Measurements from ENCODE around the gene GPR78.
"Not testable (repeated sequence)": the region's sequence is repeated elsewhere in the genome, so short reads cannot be mapped to it uniquely, and the experiment has no call there.

The GPR78 gene

GRCh38 chr4:8616831-8617230 is 36.6 kb downstream of the GPR78 start:
- Histone ChIP-seq H3K4me3 (no peak overlapping the region), H3K27ac (no peak overlapping the region)
- no peak for TF ChIP-seq CTCF (IDR thresholded peaks at IDR 0.05)
- DNase-seq (ENCODE audit: low spot score): no peak

GRCh38 chr4:8617486-8618040 is 37.4 kb downstream of the GPR78 start:
- Histone ChIP-seq H3K27ac (no peak overlapping the region), H3K4me3 (no peak overlapping the region)
- no peak for TF ChIP-seq CTCF (IDR thresholded peaks at IDR 0.05)
- DNase-seq (ENCODE audit: low spot score): no peak

- H3K4me3 ChIP-seq: no peak overlapping the region
- no peak for DNase-seq (ENCODE audit: low spot score)
- no peak overlapping the region for H3K27ac ChIP-seq
- TF ChIP-seq CTCF (IDR thresholded peaks at IDR 0.05): no peak
Observed at GRCh38 chr4:8618421-8618820, 38.2 kb downstream of the GPR78 start.

GRCh38 chr4:8618961-8619720 is 38.9 kb downstream of the GPR78 start:
- DNase-seq (ENCODE audit: low spot score): no peak
- no peak overlapping the region for H3K4me3 ChIP-seq
- TF ChIP-seq CTCF (IDR thresholded peaks at IDR 0.05): no peak
- H3K27ac ChIP-seq: no peak overlapping the region

- H3K4me3 ChIP-seq; DNase-seq (ENCODE audit: low spot score); H3K27ac ChIP-seq: not testable (repeated sequence)
Observed at GRCh38 chr4:8621135-8621534, 40.9 kb downstream of the GPR78 start.

GRCh38 chr4:8624601-8625272 is 44.5 kb downstream of the GPR78 start:
- not testable (repeated sequence) for DNase-seq (ENCODE audit: low spot score); H3K4me3 ChIP-seq; H3K27ac ChIP-seq

- DNase-seq (ENCODE audit: low spot score); H3K4me3 ChIP-seq; H3K27ac ChIP-seq: not testable (repeated sequence)
Observed at GRCh38 chr4:8630240-8630905, 50.2 kb downstream of the GPR78 start.

GRCh38 chr4:8631896-8632295 is 51.7 kb downstream of the GPR78 start:
- not testable (repeated sequence) for DNase-seq (ENCODE audit: low spot score); H3K27ac ChIP-seq; H3K4me3 ChIP-seq

GRCh38 chr4:8634773-8635172 is 54.6 kb downstream of the GPR78 start:
- H3K4me3 ChIP-seq; H3K27ac ChIP-seq; DNase-seq (ENCODE audit: low spot score): not testable (repeated sequence)

- H3K4me3 ChIP-seq; H3K27ac ChIP-seq; DNase-seq (ENCODE audit: low spot score): not testable (repeated sequence)
Observed at GRCh38 chr4:8635897-8636554, 55.8 kb downstream of the GPR78 start.
